HG02943 (cell line): ENCODE measurements around the gene CFAP206.
A peak's percentile ranks its signal among the peaks of the same experiment; 100 is the strongest.
"Not testable (repeated sequence)": the region's sequence is repeated elsewhere in the genome, so short reads cannot be mapped to it uniquely, and the experiment has no call there.

Experiments
- ATAC-seq: cut with Tn5 transposase; IDR thresholded peaks from one replicate; pipeline ENCODE4 v1.9.1; 2021; ENCODE audit warnings: mild to moderate bottlenecking, low read depth, moderate library complexity; ENCODE audit not compliant: unreplicated experiment

CFAP206 gene

GRCh38 chr6:87420360-87420759, 12.6 kb downstream of the CFAP206 start:
- no peak for ATAC-seq

GRCh38 chr6:87421576-87421975, 13.8 kb downstream of the CFAP206 start:
- ATAC-seq: no peak

- ATAC-seq: no peak
Observed at GRCh38 chr6:87426789-87427188, 19.0 kb downstream of the CFAP206 start.

GRCh38 chr6:87430499-87430898, 22.7 kb downstream of the CFAP206 start:
- ATAC-seq: no peak

GRCh38 chr6:87431263-87431662, 23.5 kb downstream of the CFAP206 start:
- ATAC-seq: no peak

- no peak for ATAC-seq
Observed at GRCh38 chr6:87436435-87436834, 28.7 kb downstream of the CFAP206 start.

- ATAC-seq: no peak
Observed at GRCh38 chr6:87441711-87442110, 33.9 kb downstream of the CFAP206 start.

GRCh38 chr6:87444362-87444761, 36.6 kb downstream of the CFAP206 start:
- ATAC-seq: no peak

GRCh38 chr6:87465051-87465450, 57.3 kb downstream of the CFAP206 start:
- ATAC-seq: no peak

GRCh38 chr6:87472525-87473418, 65.0 kb downstream of the CFAP206 start, which contains the start of gene SLC35A1:
Gene SLC35A1, plus strand, starts transcription at chr6:87472974. Its CDS starts 30 bp downstream, at chr6:87473004.
- peak; percentile 88 for ATAC-seq

- ATAC-seq: peak; percentile 71
Observed at GRCh38 chr6:87473419-87473903, 65.7 kb downstream of the CFAP206 start.

GRCh38 chr6:87481931-87482330, 74.2 kb downstream of the CFAP206 start:
- no peak for ATAC-seq

GRCh38 chr6:87482366-87482765, 74.6 kb downstream of the CFAP206 start:
- ATAC-seq: no peak

GRCh38 chr6:87483929-87484328, 76.2 kb downstream of the CFAP206 start:
- ATAC-seq: no peak

- ATAC-seq: no peak
Observed at GRCh38 chr6:87484491-87484890, 76.7 kb downstream of the CFAP206 start.

GRCh38 chr6:87487555-87487954, 79.8 kb downstream of the CFAP206 start:
- no peak for ATAC-seq

GRCh38 chr6:87489326-87489725, 81.6 kb downstream of the CFAP206 start:
- not testable (repeated sequence) for ATAC-seq

- ATAC-seq: peak; percentile 78
Observed at GRCh38 chr6:87494761-87495422, 87.1 kb downstream of the CFAP206 start.

GRCh38 chr6:87498048-87498447, 90.3 kb downstream of the CFAP206 start:
- no peak for ATAC-seq

- ATAC-seq: no peak
Observed at GRCh38 chr6:87501809-87502572, 94.2 kb downstream of the CFAP206 start.

- no peak for ATAC-seq
Observed at GRCh38 chr6:87504441-87504840, 96.7 kb downstream of the CFAP206 start.
